Stomach (tissue), 4 donors: ENCODE measurements around the gene CCNJL.

Experiments
- EP300 ChIP-seq: sonication (generic); formaldehyde crosslinking; IDR thresholded peaks from one replicate; pipeline ENCODE4 v1.6.1; 2017; ENCODE audit warnings: antibody characterized with exemption
- POLR2A ChIP-seq, 4 donors: fragments of 450-650 bp; IDR thresholded peaks; one replicate each; pipeline ENCODE4 v1.6.1; 2016; ENCODE audit warnings: antibody characterized with exemption in 4 of 4, control low read depth in 2 of 4, mild to moderate bottlenecking in 1 of 4, moderate library complexity in 1 of 4
- POLR2AphosphoS5 ChIP-seq, 3 donors: sonication (generic); formaldehyde crosslinking; IDR thresholded peaks; one replicate each; pipeline ENCODE4 v1.6.1; 2016; ENCODE audit warnings: antibody characterized with exemption in 3 of 3
- TF ChIP-seq, protein P1 (sequence below), 7 experiments: fragments of 450-650 bp in 4 of 7; fragments of 200-600 bp in 3 of 7; sonication (generic) in 3 of 7; IDR thresholded peaks; one replicate each; pipeline ENCODE4 v1.5.1; 2016 to 2019; ENCODE audit warnings: antibody characterized with exemption in 7 of 7, control low read depth in 2 of 7, mild to moderate bottlenecking in 1 of 7

DNA sequence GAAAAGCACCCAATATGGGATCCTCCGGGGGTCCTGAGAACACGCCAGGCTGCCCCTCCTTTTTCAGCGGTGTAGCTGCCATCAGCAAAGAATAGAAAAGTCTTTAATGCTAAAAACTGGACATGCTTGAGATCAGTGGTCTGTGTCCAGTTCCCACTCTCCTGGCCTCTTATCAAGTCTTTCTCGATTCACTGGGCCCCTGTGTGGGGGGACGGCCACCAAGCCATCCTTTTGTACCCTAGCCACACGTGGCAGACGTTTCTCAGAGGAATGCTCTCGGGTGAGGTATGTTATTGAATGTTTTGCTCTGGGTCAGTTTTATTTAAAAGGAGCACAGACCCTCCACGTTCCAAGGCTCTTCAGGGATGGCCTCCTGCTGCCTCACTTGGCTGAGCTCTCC is 59.4 kb downstream of the CCNJL start:
- TF ChIP-seq POLR2AphosphoS5 (IDR thresholded peaks at IDR 0.05) (no peak), POLR2A (IDR thresholded peaks at IDR 0.05) (no peak), EP300 (no peak)
- TF ChIP-seq, protein P1, sequence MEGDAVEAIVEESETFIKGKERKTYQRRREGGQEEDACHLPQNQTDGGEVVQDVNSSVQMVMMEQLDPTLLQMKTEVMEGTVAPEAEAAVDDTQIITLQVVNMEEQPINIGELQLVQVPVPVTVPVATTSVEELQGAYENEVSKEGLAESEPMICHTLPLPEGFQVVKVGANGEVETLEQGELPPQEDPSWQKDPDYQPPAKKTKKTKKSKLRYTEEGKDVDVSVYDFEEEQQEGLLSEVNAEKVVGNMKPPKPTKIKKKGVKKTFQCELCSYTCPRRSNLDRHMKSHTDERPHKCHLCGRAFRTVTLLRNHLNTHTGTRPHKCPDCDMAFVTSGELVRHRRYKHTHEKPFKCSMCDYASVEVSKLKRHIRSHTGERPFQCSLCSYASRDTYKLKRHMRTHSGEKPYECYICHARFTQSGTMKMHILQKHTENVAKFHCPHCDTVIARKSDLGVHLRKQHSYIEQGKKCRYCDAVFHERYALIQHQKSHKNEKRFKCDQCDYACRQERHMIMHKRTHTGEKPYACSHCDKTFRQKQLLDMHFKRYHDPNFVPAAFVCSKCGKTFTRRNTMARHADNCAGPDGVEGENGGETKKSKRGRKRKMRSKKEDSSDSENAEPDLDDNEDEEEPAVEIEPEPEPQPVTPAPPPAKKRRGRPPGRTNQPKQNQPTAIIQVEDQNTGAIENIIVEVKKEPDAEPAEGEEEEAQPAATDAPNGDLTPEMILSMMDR (IDR thresholded peaks at IDR 0.05), result no peak
